Activated CD8-positive, alpha-beta T cell treated with anti-CD3 and anti-CD28 coated beads for 36 hours (primary cell): Measurements from ENCODE around the gene DRC7. TPM values are rescaled to one million over a fixed set of nuclear protein-coding genes. Genes with fewer than 3 reads are reported as not detected.

Source experiments
- ATAC-seq: fragments of 200-7000 bp; cut with Tn5 transposase; one replicate; pipeline ENCODE4 v1.10.0; 2021; ENCODE audit warnings: mild to moderate bottlenecking, moderate library complexity
- CTCF ChIA-PET: fragments of 350-600 bp; sonication (Branson Sonifier 250); formaldehyde crosslinking; loops from one replicate; lab custom pipeline; 2021; ENCODE audit warnings: antibody characterized with exemption; lab: Charles Lee
- POLR2A ChIA-PET: fragments of 350-600 bp; sonication (Branson Sonifier 250); formaldehyde crosslinking; loops from one replicate; lab custom pipeline; 2021; ENCODE audit warnings: antibody characterized with exemption; lab: Charles Lee
- DNase-seq: peaks from one replicate; pipeline ENCODE4 v3.0.0-alpha.2; 2020
- H3K27ac Mint-ChIP-seq: one replicate; pipeline ENCODE4 v1.8.0; 2021; ENCODE audit warnings: mild to moderate bottlenecking, mixed read lengths
- H3K27me3 Mint-ChIP-seq: one replicate; pipeline ENCODE4 v1.8.0; 2021; ENCODE audit warnings: mixed read lengths
- H3K36me3 Mint-ChIP-seq: one replicate; pipeline ENCODE4 v1.8.0; 2021; ENCODE audit warnings: low read depth, mixed read lengths
- H3K4me1 Mint-ChIP-seq: one replicate; pipeline ENCODE4 v1.8.0; 2021; ENCODE audit warnings: low read depth, mixed read lengths
- H3K4me3 Mint-ChIP-seq: one replicate; pipeline ENCODE4 v1.8.0; 2021; ENCODE audit warnings: mild to moderate bottlenecking, moderate library complexity, mixed read lengths
- H3K9me3 Mint-ChIP-seq: one replicate; pipeline ENCODE4 v1.8.0; 2021; ENCODE audit warnings: mixed read lengths
- CTCF ChIP-seq: fragments of 200-600 bp; IDR thresholded peaks from one replicate; pipeline ENCODE4 v1.8.0; 2022; ENCODE audit warnings: antibody characterized with exemption, mild to moderate bottlenecking
- intact Hi-C: fragments of 100-400 bp; cut with micrococcal nuclease; formaldehyde crosslinking; loops from one replicate; pipeline ENCODE4 v1.10.0; 2022
- total RNA-seq, 2 experiments: library from RNA; stranded (reverse); gene quantifications; one replicate each; pipeline ENCODE4 v1.2.3, GENCODE V29; 2021

The DRC7 gene
- total RNA-seq, 2 experiments from 2014 or later = 0.58 TPM; not detected in 1

DNA sequence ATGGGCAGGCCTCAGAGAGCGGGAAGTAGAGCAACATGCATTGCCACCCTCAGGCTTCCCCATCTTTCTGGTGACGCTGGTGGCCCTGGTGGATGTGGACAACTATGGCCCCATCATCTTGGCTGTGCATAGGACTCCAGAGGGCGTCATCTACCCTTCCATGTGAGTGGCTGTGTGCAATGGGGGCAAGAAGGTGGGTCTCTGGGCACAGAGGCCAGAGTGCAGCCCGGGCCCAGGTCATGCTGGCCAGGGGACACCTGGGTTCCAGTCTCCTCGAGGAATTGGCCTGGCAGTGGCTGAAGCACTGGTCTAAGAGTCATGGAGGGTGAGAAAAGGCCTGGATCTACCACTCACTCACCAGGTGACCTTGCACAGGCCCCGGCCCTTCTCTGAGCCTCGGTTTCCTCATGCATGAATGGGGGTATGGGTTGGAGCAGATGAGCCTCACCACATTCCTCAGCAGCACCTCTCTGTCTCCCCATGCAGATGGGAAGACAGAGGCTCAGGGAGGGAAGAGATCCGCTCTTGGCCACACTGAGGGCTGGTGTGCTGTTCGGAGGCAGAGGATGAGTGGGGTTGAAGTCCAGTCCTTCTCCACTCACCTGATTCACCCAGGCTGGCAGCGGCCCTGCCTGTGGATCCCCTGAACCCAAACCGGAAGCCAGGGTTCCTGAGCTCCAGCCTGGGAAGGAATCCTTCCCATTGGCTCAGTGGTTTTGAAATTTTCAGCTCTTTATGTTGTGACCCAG, 33.7 kb upstream of the DRC7 start:
- Mint-ChIP-seq H3K36me3 (no peaks in the 10 kb centered on the region), H3K27ac (no peak overlapping the region), H3K9me3 (no peaks in the 10 kb centered on the region), H3K4me3 (no peak overlapping the region), H3K27me3 (no peaks in the 10 kb centered on the region), H3K4me1 (peaks cover 6% of the 10 kb centered on the region)
- no peak for TF ChIP-seq CTCF
- ChIA-PET POLR2A (no interaction called here), CTCF (no interaction called here)
- DNase-seq (no peak), ATAC-seq (no peak)
- intact Hi-C loops = no loop called here

- ChIA-PET CTCF (interaction anchor here (1.3 kb wide), 1 partner anchor 85 kb away, joined by 4 read pairs; no protein-coding TSS in a partner anchor), POLR2A (no interaction called here)
- no peak for TF ChIP-seq CTCF
- H3K27me3 Mint-ChIP-seq = no peaks in the 10 kb centered on the region
- no peak for ATAC-seq
- H3K27ac Mint-ChIP-seq = no peak overlapping the region
- DNase-seq = no peak
- no peaks in the 10 kb centered on the region for H3K9me3 Mint-ChIP-seq
- intact Hi-C loops = no loop called here
- H3K4me1 Mint-ChIP-seq = peaks cover under 1% of the 10 kb centered on the region
- no peak overlapping the region for H3K4me3 Mint-ChIP-seq
- no peaks in the 10 kb centered on the region for H3K36me3 Mint-ChIP-seq
Observed at GRCh38 chr16:57661510-57661909, 33.1 kb upstream of the DRC7 start.

GRCh38 chr16:57661936-57662906, 32.4 kb upstream of the DRC7 start:
- ATAC-seq (no peak), DNase-seq (no peak)
- ChIA-PET POLR2A (no interaction called here), CTCF (interaction anchor here (1.1 to 1.3 kb wide), 2 partner anchors 13 to 86 kb away, joined by 3 to 4 read pairs; no protein-coding TSS in a partner anchor)
- no peaks in the 10 kb centered on the region for H3K27me3 Mint-ChIP-seq
- no peaks in the 10 kb centered on the region for H3K36me3 Mint-ChIP-seq
- H3K27ac Mint-ChIP-seq = no peak overlapping the region
- no peak for TF ChIP-seq CTCF
- no peaks in the 10 kb centered on the region for H3K9me3 Mint-ChIP-seq
- intact Hi-C loops = no loop called here
- H3K4me1 Mint-ChIP-seq = no peaks in the 10 kb centered on the region
- H3K4me3 Mint-ChIP-seq = no peak overlapping the region

GRCh38 chr16:57663436-57663835, 31.2 kb upstream of the DRC7 start:
- intact Hi-C loops = no loop called here
- H3K36me3 Mint-ChIP-seq = no peaks in the 10 kb centered on the region
- no peak for TF ChIP-seq CTCF
- no peaks in the 10 kb centered on the region for H3K27me3 Mint-ChIP-seq
- no peak for ATAC-seq
- DNase-seq = no peak
- no peaks in the 10 kb centered on the region for H3K9me3 Mint-ChIP-seq
- H3K4me1 Mint-ChIP-seq = no peaks in the 10 kb centered on the region
- ChIA-PET POLR2A (no interaction called here), CTCF (interaction anchor here (1.1 kb wide), 1 partner anchor 14 kb away, joined by 3 read pairs; no protein-coding TSS in a partner anchor)
- no peak overlapping the region for H3K27ac Mint-ChIP-seq
- no peak overlapping the region for H3K4me3 Mint-ChIP-seq
